Stimulated activated CD8-positive, alpha-beta memory T cell treated with anti-CD3 and anti-CD28 coated beads, Interleukin-7, amount 100 ng/mL, for 4 hours (primary cell): ENCODE measurements around the gene CEP44.
"Not testable (repeated sequence)": the region's sequence is repeated elsewhere in the genome, so short reads cannot be mapped to it uniquely, and the experiment has no call there.

Experiments
- DNase-seq, 2 donors: peaks; one replicate each; pipeline ENCODE4 v3.0.0-alpha.2; 2020; ENCODE audit warnings: low read depth in 2 of 2

The CEP44 gene

GRCh38 chr4:174324236-174324635 is 40.5 kb downstream of the CEP44 start:
- DNase-seq, result no peak

- no peak for DNase-seq
Measured at GRCh38 chr4:174324725-174325124, 41.0 kb downstream of the CEP44 start.

- DNase-seq, result no peak
Measured at GRCh38 chr4:174332741-174333493, 49.2 kb downstream of the CEP44 start.

DNA sequence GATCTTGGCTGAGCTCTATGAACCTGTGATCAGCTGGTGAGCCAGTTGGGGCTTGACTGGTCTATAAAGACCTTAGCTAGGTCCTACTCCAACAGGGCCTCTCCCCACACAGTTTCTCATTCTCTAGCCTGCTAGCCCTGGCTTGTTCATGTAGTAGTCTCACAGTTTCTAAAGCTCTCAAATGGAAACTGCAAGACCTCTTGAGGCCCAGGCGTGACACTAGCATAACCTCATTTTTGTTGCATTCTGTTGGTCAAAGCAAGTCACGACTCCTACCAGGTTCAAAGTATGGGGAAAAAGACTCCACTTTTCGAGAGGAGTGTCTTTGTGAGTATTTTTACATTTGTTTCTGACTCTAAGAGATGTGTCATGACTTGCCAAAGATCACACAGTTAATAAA is 50.9 kb downstream of the CEP44 start:
- DNase-seq, result no peak

- no peak for DNase-seq
Measured at GRCh38 chr4:174340714-174341113, 57.0 kb downstream of the CEP44 start.

DNA sequence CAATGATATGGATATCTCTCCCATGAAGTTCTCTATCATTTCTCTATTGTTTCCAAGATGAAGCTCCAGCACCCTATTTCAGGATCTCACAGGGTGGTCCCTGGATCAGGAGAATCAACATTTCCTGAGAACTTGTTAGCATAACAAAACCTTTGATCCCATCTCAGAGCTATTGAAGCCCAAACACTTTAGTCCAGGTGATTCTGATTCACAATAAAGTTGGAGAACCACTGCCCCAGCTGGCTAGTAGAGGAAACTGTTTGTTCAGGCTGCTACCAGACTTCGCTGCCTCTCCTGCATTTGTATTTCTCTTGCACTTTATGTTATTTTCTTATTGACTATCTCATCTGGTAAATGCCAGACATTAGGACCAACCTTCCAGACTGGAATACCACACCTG is 65.4 kb downstream of the CEP44 start:
- DNase-seq, result no peak

GRCh38 chr4:174352061-174352819 is 68.5 kb downstream of the CEP44 start:
- DNase-seq, result no peak

DNA sequence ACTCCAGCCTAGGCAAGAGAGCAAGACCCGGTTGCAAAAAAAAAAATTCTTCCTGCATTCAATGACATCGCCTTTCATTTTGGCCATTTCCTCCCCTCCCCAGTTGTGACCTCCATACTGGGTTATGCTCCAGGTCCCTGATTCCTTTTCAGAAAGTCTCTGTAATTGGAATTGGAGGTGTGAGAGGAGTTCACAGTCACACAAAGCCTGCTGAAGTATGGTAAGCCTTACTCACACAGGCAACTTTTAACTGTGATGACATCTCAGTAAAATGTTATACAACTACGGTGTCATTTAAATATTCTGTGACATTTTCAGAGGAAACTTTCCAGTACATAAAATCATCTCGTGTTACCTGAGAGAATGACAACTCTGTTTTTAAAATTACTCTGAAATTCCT is 73.6 kb downstream of the CEP44 start:
- DNase-seq, result no peak

DNA sequence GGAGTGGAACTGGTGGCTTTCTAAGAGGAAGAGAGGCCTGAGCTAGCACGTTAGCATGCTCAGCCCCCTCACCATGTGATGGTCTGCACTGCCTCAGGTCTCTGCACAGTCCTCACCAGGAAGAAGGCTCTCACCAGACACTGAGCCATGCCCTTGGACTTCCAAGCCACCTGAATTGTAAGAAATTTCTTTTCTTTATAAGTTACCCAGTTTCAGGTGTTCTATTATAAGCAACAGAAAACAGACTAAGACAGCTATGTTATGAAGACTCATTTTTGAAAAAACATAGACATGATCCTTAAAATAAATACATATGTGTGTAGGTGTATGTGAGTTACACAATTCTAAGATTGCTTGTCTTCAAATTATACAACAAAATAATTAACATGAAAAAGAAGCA is 74.7 kb downstream of the CEP44 start:
- DNase-seq, result no peak

GRCh38 chr4:174358829-174359228 is 75.1 kb downstream of the CEP44 start:
- DNase-seq, result no peak

DNA sequence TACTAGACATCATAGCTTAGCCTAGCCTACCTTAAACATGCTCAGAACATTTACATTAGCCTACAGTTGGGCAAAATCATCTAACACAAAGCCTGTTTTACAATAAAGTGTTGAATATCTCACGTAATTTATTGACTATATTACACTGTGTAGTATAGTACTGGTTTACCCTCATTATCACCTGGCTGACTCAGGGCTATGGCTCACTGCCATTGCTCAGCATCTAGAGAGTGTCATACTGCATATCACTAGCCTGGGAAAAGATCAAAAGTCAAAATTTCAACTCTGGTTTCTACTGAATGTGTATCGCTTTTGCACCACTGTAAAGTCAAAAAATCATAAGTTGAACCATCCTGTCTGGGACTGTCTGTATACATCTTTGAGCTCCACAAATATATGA is 78.6 kb downstream of the CEP44 start:
- DNase-seq, result no peak

DNA sequence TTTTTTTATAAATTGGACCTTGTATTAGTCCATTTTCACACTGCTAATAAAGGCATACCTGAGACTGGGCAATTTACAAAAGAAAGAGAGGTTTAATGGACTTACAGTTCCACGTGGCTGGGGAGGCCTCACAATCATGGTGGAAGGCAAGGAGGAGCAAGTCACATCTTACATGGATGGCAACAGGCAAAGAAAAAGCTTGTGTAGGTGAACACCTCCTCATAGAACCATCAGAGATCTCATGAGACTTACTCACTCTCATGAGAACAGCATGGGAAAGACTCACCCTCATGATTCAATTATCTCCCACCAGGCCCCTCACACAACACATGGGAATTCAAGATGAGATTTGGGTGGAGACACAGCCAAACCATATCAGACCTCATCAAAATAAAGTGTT is 80.1 kb downstream of the CEP44 start:
- DNase-seq, result not testable (repeated sequence)

- DNase-seq, result no peak
Measured at GRCh38 chr4:174365018-174365587, 81.4 kb downstream of the CEP44 start.

GRCh38 chr4:174369985-174370384 is 86.3 kb downstream of the CEP44 start:
- no peak for DNase-seq

DNA sequence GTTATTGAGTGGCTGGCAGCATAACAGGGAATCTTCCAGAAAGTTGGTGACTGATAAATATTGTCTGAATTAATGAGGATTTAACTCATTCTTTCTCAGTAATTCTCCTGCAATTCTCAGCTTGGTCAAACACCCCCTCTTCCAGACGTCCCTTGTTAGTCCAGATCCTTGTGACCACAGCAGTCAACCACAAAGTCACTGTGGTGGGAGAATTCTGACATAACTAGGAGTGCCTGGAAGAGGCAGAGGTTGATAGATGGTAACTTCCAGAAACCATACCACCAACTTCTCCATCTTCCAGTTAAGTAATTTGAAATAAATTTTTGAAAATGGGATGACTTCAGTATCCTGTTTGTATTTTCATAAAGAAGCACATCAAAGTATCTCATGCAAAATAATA is 90.1 kb downstream of the CEP44 start:
- DNase-seq, result no peak

DNA sequence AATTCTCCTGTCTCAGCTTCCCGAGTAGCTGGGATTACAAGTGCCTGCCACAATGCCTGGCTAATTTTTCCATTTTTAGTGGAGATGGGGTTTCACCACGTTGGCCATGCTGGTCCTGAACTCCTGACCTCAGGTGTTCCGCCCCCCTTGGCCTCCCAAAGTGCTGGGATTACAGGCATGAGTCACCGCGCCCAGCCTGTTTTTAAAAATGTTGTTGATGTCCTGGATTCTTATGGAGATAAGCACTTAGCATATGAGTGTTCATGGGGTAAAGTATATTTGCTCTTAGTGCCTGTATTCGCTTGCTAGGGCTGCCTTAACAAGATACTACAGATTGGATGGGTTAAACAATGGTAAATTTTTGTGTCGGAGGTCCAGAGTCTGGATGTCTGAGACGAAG is 91.7 kb downstream of the CEP44 start:
- DNase-seq, result no peak

GRCh38 chr4:174377613-174378012 is 93.9 kb downstream of the CEP44 start:
- no peak for DNase-seq

GRCh38 chr4:174378951-174379350 is 95.2 kb downstream of the CEP44 start:
- no peak for DNase-seq

- not testable (repeated sequence) for DNase-seq
Measured at GRCh38 chr4:174380206-174380605, 96.5 kb downstream of the CEP44 start.

DNA sequence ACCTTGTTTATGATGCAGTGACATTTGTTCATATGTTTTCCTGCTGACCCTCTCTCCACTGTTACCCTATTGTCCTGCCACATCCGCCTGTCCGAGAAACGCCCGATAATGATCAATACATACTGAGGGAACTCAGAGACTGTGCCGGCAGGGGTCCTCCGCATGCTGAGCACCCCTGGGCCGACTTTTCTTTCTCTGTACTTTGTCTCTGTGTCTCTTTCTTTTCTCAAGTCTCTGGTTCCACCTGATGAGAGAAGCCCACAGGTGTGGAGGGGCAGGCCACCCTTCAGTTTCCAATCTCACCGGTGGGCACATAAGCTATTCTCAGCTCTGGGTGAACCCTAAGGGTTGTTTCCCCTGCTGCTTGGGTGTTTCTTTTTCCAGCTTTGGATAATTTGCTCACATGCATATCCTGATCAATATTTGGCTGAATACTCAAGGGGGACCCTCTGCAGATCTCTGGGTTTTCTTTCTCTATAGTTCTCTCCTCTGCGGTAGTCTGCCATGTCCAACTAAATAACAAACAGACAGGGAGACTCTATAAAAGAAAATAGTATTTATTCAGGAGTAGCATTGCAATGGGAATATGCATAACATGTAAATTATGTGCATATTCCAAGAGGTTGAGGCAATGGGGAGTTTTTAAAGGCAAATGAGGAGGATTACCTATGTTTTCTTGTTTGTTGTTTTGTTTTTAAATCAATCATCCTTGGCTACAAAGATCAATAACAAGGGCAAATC is 97.2 kb downstream of the CEP44 start:
- no peak for DNase-seq

- DNase-seq, result no peak
Measured at GRCh38 chr4:174381440-174381800, 97.7 kb downstream of the CEP44 start.
